Pancreas (tissue), 10 donors: Measurements from ENCODE around the gene TMEM39A. TPM values are rescaled to one million over a fixed set of nuclear protein-coding genes. Genes with fewer than 3 reads are reported as not detected.

Experiments used
- ATAC-seq, 4 donors: fragments of 200-7000 bp; cut with Tn5 transposase; one replicate each; pipeline versions ENCODE4 v1.8.0 to v1.9.1; 2020; ENCODE audit warnings: mild to moderate bottlenecking in 4 of 4, moderate library complexity in 4 of 4
- DNase-seq, 6 donors: peaks; one replicate each; pipeline ENCODE4 v3.0.0-alpha.2; 2020
- FAIRE-seq: peaks from 2 replicates; lab custom pipeline; 2012; peaks lifted over from hg19 to GRCh38; lab: Jason Lieb, UNC
- H3K27ac ChIP-seq, 4 donors: fragments of 200-600 bp; sonication (generic); 1 replicate in 3 of 4; 2 replicates in 1 of 4; pipeline versions ENCODE4 v1.5.0 to v1.8.0; 2020
- H3K27me3 ChIP-seq, 4 donors: fragments of 200-600 bp; one replicate each; pipeline ENCODE4 v1.8.0; 2021
- H3K36me3 ChIP-seq, 3 donors: fragments of 200-600 bp; sonication (generic) in 1 of 3; one replicate each; pipeline versions ENCODE4 v1.5.0 to v1.8.0; 2020 to 2021
- H3K4me1 ChIP-seq, 3 donors: fragments of 200-600 bp; one replicate each; pipeline ENCODE4 v1.8.0; 2021
- H3K4me3 ChIP-seq, 4 donors: fragments of 200-600 bp; sonication (generic) in 2 of 4; one replicate each; pipeline versions ENCODE4 v1.5.0 to v1.8.0; 2020 to 2021
- H3K9me3 ChIP-seq, 4 donors: fragments of 200-600 bp; one replicate each; pipeline ENCODE4 v1.8.0; 2021
- CTCF ChIP-seq, 4 donors: fragments of 200-600 bp; sonication (generic) in 3 of 4; IDR thresholded peaks; one replicate each; pipeline versions ENCODE4 v1.5.0 to v1.8.0; 2021; ENCODE audit warnings: antibody characterized with exemption in 4 of 4
- WGBS, 2 donors: extraction: QIAGEN DNeasy Blood & Tissue Kit; methylation state at CpG; one replicate each; pipeline ENCODE4 v1.1.7; 2013; 5-methylcytosine and 5-hydroxymethylcytosine counted together
- intact Hi-C, 3 donors: fragments of 100-400 bp; cut with DNase I; formaldehyde crosslinking; loops; one replicate each; pipeline versions ENCODE4 v1.11.1 to v1.14.2; 2022
- polyA plus RNA-seq, 2 donors: library from polyadenylated mRNA; stranded (reverse); fragments of 200-250 nt; gene quantifications; one replicate each; pipeline ENCODE4 v1.2.3, GENCODE V29; 2013
- total RNA-seq, 6 donors: library from RNA; stranded (reverse); fragmentation: NEBNext Ultra II Directional in 4 of 6; extraction: Animal tissue kit (Norgen Biotek cat#: 25700) in 4 of 6; gene quantifications; one replicate each; pipeline versions ENCODE4 v1.2.1 to v1.2.4, GENCODE V29; 2021 to 2023
- donor health status: healthy with polysubstance abuse.
- donor health status: DM: no; HTN: no; CAD: no; lungs with moderate emphysema.
- donor health status: DM: no; HTN: no; CAD: no.
- donor health status: control.
- donor health status: control.
- donor health status: Bipolar disorder and iron deficiency.
- donor health status: DM: yes; HTN: yes; CAD: no.
- donor health status: DM: no; HTN: no; CAD: no.
- donor health status: DM: no; HTN: no; CAD: no.
- donor health status: DM: yes; HTN: yes; CAD: no.

The TMEM39A gene
- total and polyA plus RNA-seq, 8 donors, result 12.2 to 41.4 (median 31.9) TPM

- Histone ChIP-seq H3K27me3 (no peaks in the 10 kb centered on the region), H3K9me3 (no peaks in the 10 kb centered on the region), H3K4me1 (no peaks in the 10 kb centered on the region), H3K27ac (no peak overlapping the region), H3K36me3 (no peaks in the 10 kb centered on the region), H3K4me3 (no peak overlapping the region)
- WGBS, 2 donors, result 75 to 82% methylated on average over 8 of the region's 8 CpGs
- FAIRE-seq (no peak), ATAC-seq (no peak), DNase-seq (no peak)
- intact Hi-C loops, result no loop called here
- TF ChIP-seq CTCF (IDR thresholded peaks at IDR 0.05), result no peak
These were observed 45.5 kb downstream of the TMEM39A start for GRCh38 chr3:119417771-119418512.

- no peak for DNase-seq
- Histone ChIP-seq H3K27ac (no peak overlapping the region), H3K4me3 (no peak overlapping the region), H3K36me3 (no peaks in the 10 kb centered on the region), H3K27me3 (no peaks in the 10 kb centered on the region), H3K4me1 (no peaks in the 10 kb centered on the region), H3K9me3 (no peaks in the 10 kb centered on the region)
- WGBS, 2 donors, result 97% methylated on average over 1 of the region's 1 CpG
- FAIRE-seq, result no peak
- no peak for ATAC-seq
- intact Hi-C loops, result no loop called here
- no peak for TF ChIP-seq CTCF (IDR thresholded peaks at IDR 0.05)
These were observed 46.5 kb downstream of the TMEM39A start for GRCh38 chr3:119416873-119417272.

- Histone ChIP-seq H3K4me3 (no peak overlapping the region), H3K27me3 (no peaks in the 10 kb centered on the region), H3K9me3 (no peaks in the 10 kb centered on the region), H3K4me1 (no peaks in the 10 kb centered on the region), H3K36me3 (no peaks in the 10 kb centered on the region), H3K27ac (no peak overlapping the region)
- 86 to 89% methylated on average over 7 of the region's 7 CpGs for WGBS, 2 donors
- FAIRE-seq (no peak), ATAC-seq (no peak), DNase-seq (no peak)
- no peak for TF ChIP-seq CTCF (IDR thresholded peaks at IDR 0.05)
- intact Hi-C loops, result no loop called here
These were observed 49.7 kb downstream of the TMEM39A start for GRCh38 chr3:119413603-119414280.

- Histone ChIP-seq H3K4me3 (no peak overlapping the region), H3K36me3 (no peaks in the 10 kb centered on the region), H3K4me1 (no peaks in the 10 kb centered on the region), H3K27me3 (no peaks in the 10 kb centered on the region), H3K9me3 (no peaks in the 10 kb centered on the region), H3K27ac (no peak overlapping the region)
- no peak for TF ChIP-seq CTCF (IDR thresholded peaks at IDR 0.05)
- no peak for DNase-seq
- no peak for FAIRE-seq
- intact Hi-C loops, result no loop called here
- WGBS, 2 donors, result 94 to 97% methylated on average over 1 of the region's 1 CpG
- ATAC-seq, result no peak
These were observed 53.6 kb downstream of the TMEM39A start for GRCh38 chr3:119409844-119410243.
